ENCODE measurements around the gene DNMT1.

The DNMT1 gene

GRCh38 chr19:10231612-10232228, 37.0 kb upstream of the DNMT1 start:
- peak overlapping the region; percentile 86 for H3K4me3 ChIP-seq (ENCODE audit: low read length)
- no peak for TF ChIP-seq CTCF (conservative IDR thresholded peaks at IDR 0.05; ENCODE audit: low read length)
- no peak for DNase-seq (ENCODE audit: low read depth)

GRCh38 chr19:10230861-10231611, 36.3 kb upstream of the DNMT1 start, which contains the start of gene S1PR2:
S1PR2 (minus strand) TSS chr19:10231331; CDS start chr19:10224905, 6,426 bp downstream.
- DNase-seq (ENCODE audit: low read depth) = peak; percentile 71
- H3K4me3 ChIP-seq (ENCODE audit: low read length) = peak within 1 kb of the TSS; percentile 86
- no peak for TF ChIP-seq CTCF (conservative IDR thresholded peaks at IDR 0.05; ENCODE audit: low read length)

GRCh38 chr19:10230173-10230860, 35.6 kb upstream of the DNMT1 start:
- H3K4me3 ChIP-seq (ENCODE audit: low read length) = peak overlapping the region; percentile 86
- TF ChIP-seq CTCF (conservative IDR thresholded peaks at IDR 0.05; ENCODE audit: low read length) = no peak; the same call in 1 of the 2 replicates
- DNase-seq (ENCODE audit: low read depth) = peak; percentile 48

GRCh38 chr19:10228920-10229319, 34.2 kb upstream of the DNMT1 start:
- DNase-seq (ENCODE audit: low read depth) = peak; percentile 51
- H3K4me3 ChIP-seq (ENCODE audit: low read length) = no peak overlapping the region; the same call in 1 of the 2 replicates

GRCh38 chr19:10228393-10228792, 33.6 kb upstream of the DNMT1 start:
- no peak overlapping the region for H3K4me3 ChIP-seq (ENCODE audit: low read length)
- DNase-seq (ENCODE audit: low read depth) = no peak
- TF ChIP-seq CTCF (conservative IDR thresholded peaks at IDR 0.05; ENCODE audit: low read length) = no peak

More at GRCh38 chr19:10228920-10229319, 34.2 kb upstream of the DNMT1 start:
- TF ChIP-seq CTCF (conservative IDR thresholded peaks at IDR 0.05; ENCODE audit: low read length) = peak; percentile 59

- TF ChIP-seq CTCF (conservative IDR thresholded peaks at IDR 0.05; ENCODE audit: low read length) = peak; percentile 13; the same call in 1 of the 2 replicates
- no peak for DNase-seq (ENCODE audit: low read depth)
- H3K4me3 ChIP-seq (ENCODE audit: low read length) = peak overlapping the region; percentile 34
These were observed 32.5 kb upstream of the DNMT1 start for GRCh38 chr19:10227026-10227971.

Data from AG10803 (cell line).